Ovary (tissue), 9 donors: ENCODE data around the gene RNF224. TPM values are rescaled to one million over a fixed set of nuclear protein-coding genes. Genes with fewer than 3 reads are reported as not detected.

Experiments
- DNase-seq, 5 donors: peaks; one replicate each; pipeline ENCODE4 v3.0.0-alpha.2; 2019 to 2020
- H3K27ac ChIP-seq, 2 donors: fragments of 200-600 bp; one replicate each; pipeline versions ENCODE4 v1.5.1 to v1.8.0; 2019 to 2022
- H3K27me3 ChIP-seq: fragments of 200-600 bp; one replicate; pipeline ENCODE4 v1.8.0; 2022
- H3K36me3 ChIP-seq: fragments of 200-600 bp; sonication (generic); one replicate; pipeline ENCODE4 v1.5.1; 2019
- H3K4me1 ChIP-seq: one replicate; pipeline ENCODE4 v1.8.1; 2013; ENCODE audit warnings: mild to moderate bottlenecking, moderate library complexity; ENCODE audit not compliant: insufficient read depth
- H3K4me3 ChIP-seq: fragments of 200-600 bp; sonication (generic); one replicate; pipeline ENCODE4 v1.5.1; 2017
- H3K9me3 ChIP-seq, 2 donors: fragments of 200-600 bp in 1 of 2; sonication (generic) in 1 of 2; one replicate each; pipeline versions ENCODE4 v1.5.1 to v1.8.1; 2013 to 2019; ENCODE audit warnings: mild to moderate bottlenecking in 1 of 2, moderate library complexity in 1 of 2
- EP300 ChIP-seq: sonication (generic); formaldehyde crosslinking; IDR thresholded peaks from one replicate; pipeline ENCODE4 v1.6.1; 2017; ENCODE audit warnings: antibody characterized with exemption
- POLR2A ChIP-seq: fragments of 450-650 bp; IDR thresholded peaks from one replicate; pipeline ENCODE4 v1.6.1; 2017; ENCODE audit warnings: antibody characterized with exemption, mild to moderate bottlenecking, moderate library complexity
- WGBS, 3 donors: extraction: QIAGEN DNeasy Blood & Tissue Kit in 1 of 3; methylation state at CpG; one replicate each; pipeline versions ENCODE4 v1.1.5 to v1.1.7; 2013 to 2017; 5-methylcytosine and 5-hydroxymethylcytosine counted together
- intact Hi-C, 4 donors: fragments of 100-400 bp; cut with DNase I; formaldehyde crosslinking; loops; one replicate each; pipeline versions ENCODE4 v1.11.0 to v1.15.1; 2022 to 2023
- polyA plus RNA-seq, 2 donors: library from polyadenylated mRNA; stranded (reverse); fragments of 200-250 nt in 1 of 2; fragments of 350-450 nt in 1 of 2; fragmentation: Illumina TruSeq in 1 of 2; extraction: RNeasy Lipid Tissue Mini Kit (QIAGEN cat#74804) in 1 of 2; gene quantifications; one replicate each; pipeline ENCODE4 v1.2.3, GENCODE V29; 2013 to 2014
- total RNA-seq, 7 donors: library from RNA; depleted of rRNA in 2 of 7; stranded (reverse); fragments of >200 nt in 2 of 7; fragmentation: NEBNext Ultra II Directional in 3 of 7; extraction: Animal tissue kit (Norgen Biotek cat#: 25700) in 3 of 7; gene quantifications; one replicate each; pipeline versions ENCODE4 v1.1.0 to v1.2.4, GENCODE V29; 2016 to 2023
- TF ChIP-seq, protein P1 (sequence below), 3 donors: fragments of 450-650 bp in 2 of 3; fragments of 200-600 bp in 1 of 3; IDR thresholded peaks; one replicate each; pipeline versions ENCODE4 v1.5.1 to v1.8.0; 2016 to 2022; ENCODE audit warnings: antibody characterized with exemption in 3 of 3, mild to moderate bottlenecking in 1 of 3
- donor health status: DM: no; HTN: no; CAD: no; lungs with moderate emphysema.
- donor health status: DM: no; HTN: no; CAD: no.
- donor health status: Bipolar disorder and iron deficiency.
- donor health status: DM: yes; HTN: yes; CAD: no.
- donor health status: DM: no; HTN: no; CAD: no.
- donor health status: DM: yes; HTN: yes; CAD: no.

The RNF224 gene
- total and polyA plus RNA-seq, 9 donors: 0.92 TPM; not detected in 8

DNA sequence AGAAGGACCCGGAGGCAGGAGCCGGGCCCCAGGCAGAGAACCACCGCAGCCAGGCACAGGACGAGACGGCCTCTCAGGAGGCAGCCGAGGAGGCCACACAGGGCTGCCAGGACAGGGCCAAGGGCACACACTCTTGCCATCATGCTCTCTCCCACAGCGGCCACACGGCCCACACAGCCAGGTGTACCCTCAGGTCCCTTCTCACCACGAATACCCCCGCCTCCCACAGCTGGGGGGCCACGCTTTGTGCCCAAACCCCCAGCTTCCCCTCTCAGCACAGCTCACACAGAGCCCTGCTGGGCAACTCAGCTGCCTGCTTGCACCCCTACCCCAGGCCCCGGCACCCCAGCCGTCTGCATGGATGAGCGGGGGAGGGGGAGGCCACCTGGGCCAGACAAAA is 33.5 kb upstream of the RNF224 start:
- no peaks in the 10 kb centered on the region for H3K27me3 ChIP-seq
- no peak for DNase-seq
- H3K27ac ChIP-seq: no peak overlapping the region
- no peak overlapping the region for H3K4me3 ChIP-seq
- H3K9me3 ChIP-seq: no peaks in the 10 kb centered on the region
- TF ChIP-seq, protein P1, sequence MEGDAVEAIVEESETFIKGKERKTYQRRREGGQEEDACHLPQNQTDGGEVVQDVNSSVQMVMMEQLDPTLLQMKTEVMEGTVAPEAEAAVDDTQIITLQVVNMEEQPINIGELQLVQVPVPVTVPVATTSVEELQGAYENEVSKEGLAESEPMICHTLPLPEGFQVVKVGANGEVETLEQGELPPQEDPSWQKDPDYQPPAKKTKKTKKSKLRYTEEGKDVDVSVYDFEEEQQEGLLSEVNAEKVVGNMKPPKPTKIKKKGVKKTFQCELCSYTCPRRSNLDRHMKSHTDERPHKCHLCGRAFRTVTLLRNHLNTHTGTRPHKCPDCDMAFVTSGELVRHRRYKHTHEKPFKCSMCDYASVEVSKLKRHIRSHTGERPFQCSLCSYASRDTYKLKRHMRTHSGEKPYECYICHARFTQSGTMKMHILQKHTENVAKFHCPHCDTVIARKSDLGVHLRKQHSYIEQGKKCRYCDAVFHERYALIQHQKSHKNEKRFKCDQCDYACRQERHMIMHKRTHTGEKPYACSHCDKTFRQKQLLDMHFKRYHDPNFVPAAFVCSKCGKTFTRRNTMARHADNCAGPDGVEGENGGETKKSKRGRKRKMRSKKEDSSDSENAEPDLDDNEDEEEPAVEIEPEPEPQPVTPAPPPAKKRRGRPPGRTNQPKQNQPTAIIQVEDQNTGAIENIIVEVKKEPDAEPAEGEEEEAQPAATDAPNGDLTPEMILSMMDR (IDR thresholded peaks at IDR 0.05): no peak
- TF ChIP-seq EP300 (no peak), POLR2A (no peak)
- H3K4me1 ChIP-seq: peaks cover 9% of the 10 kb centered on the region
- H3K36me3 ChIP-seq: no peaks in the 10 kb centered on the region
- 78 to 83% (median 79%) methylated on average over 14 of the region's 14 CpGs for WGBS, 3 donors
- intact Hi-C loops: no loop called here

DNA sequence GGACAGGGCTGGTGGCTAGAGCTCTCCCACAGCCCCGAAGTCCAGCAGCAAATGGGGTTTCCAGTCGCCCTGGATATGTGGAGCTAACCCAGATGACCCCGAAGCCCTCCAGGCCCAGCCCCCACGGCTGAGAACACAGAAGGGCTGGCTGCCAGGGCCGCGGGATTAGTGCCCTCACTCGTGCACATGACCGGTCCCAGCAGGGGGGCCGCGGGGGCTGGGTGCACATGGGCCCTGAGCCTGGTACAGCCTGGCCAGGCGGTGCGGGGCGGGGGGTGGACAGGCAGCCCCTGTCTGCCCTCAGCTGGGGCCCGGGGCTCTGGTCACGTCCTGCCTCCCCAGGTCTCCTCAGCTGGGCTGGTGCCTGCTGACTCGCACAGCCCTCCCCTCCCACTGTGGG is 32.9 kb upstream of the RNF224 start:
- no peak for DNase-seq
- 65 to 67% (median 66%) methylated on average over 14 to 16 of the region's 16 CpGs for WGBS, 3 donors

DNA sequence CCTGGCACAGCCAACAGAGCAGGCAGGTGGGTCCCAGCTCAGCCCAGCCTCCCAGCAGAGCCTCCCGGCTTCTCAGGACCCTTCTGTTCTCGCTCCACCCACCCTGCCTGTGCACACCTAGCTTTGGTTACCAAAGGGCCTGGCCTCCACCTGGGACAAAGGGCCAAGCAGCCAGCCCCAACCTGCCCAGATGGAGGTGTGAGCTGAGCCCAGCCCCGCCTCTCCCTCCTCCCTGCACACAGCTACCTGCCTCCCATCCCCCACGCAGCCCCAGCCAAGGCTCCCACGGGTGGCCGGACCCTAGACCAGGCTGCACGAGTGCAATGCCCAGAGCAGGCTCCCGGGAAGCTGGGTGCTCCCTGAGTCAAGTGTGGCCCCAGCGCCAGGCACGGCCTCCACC is 32.4 kb upstream of the RNF224 start:
- TF ChIP-seq EP300 (no peak), POLR2A (no peak)
- TF ChIP-seq, protein P1 (IDR thresholded peaks at IDR 0.05): no peak
- Histone ChIP-seq H3K4me3 (no peak overlapping the region), H3K27ac (no peak overlapping the region), H3K9me3 (no peaks in the 10 kb centered on the region), H3K36me3 (no peaks in the 10 kb centered on the region), H3K27me3 (no peaks in the 10 kb centered on the region), H3K4me1 (peaks cover 11% of the 10 kb centered on the region)
- DNase-seq: no peak
- 77 to 81% (median 80%) methylated on average over 10 of the region's 10 CpGs for WGBS, 3 donors
- intact Hi-C loops: no loop called here

More for the DNA sequence above, 32.9 kb upstream of the RNF224 start:
- Histone ChIP-seq H3K27ac (no peak overlapping the region), H3K4me3 (no peak overlapping the region), H3K36me3 (no peaks in the 10 kb centered on the region), H3K9me3 (no peaks in the 10 kb centered on the region), H3K4me1 (peaks cover 13% of the 10 kb centered on the region), H3K27me3 (no peaks in the 10 kb centered on the region)
- TF ChIP-seq POLR2A: no peak
- intact Hi-C loops: no loop called here

DNA sequence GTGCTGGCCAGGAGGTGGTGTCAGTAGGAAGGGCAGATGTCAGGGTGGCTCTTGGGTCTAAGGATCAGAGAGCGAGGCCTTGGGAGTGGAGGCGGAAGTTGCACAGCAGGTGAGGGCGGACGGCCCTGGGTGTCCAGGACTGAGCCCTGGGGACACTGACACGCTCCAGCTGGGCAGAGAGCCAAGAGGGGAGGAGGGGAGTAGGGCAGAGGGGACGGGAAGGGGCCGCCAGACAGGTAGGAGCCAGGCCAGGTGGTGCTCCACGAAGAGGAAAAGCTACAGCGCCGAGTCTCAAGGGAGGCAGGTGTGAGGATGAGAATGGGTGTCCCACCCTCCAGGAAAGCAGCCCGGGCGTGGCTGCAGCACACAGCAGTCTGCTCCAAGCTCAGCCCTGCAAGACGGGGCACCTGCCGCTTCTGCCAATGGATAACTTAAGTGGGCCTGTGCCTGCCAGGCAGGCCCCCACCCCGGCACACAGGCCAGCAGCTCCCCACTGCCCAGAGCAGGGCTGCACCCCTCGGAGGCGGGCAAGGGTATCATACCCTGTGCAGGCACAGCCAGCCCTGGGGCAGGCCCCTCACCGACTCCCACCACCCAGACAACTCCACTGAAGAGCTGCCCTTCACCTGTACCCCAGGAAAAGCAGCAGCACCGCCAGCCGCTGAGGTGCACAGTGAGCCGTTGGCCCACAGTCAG is 31.6 kb upstream of the RNF224 start:
- no peak for DNase-seq
- Histone ChIP-seq H3K4me3 (no peak overlapping the region), H3K36me3 (no peaks in the 10 kb centered on the region), H3K27ac (no peak overlapping the region), H3K4me1 (peaks cover 9% of the 10 kb centered on the region), H3K9me3 (no peaks in the 10 kb centered on the region), H3K27me3 (no peaks in the 10 kb centered on the region)
- 83 to 87% (median 85%) methylated on average over 20 to 21 of the region's 21 CpGs for WGBS, 3 donors
- intact Hi-C loops: no loop called here
- no peak for TF ChIP-seq POLR2A
- no peak for TF ChIP-seq EP300
- TF ChIP-seq, protein P1 (IDR thresholded peaks at IDR 0.05): no peak

DNA sequence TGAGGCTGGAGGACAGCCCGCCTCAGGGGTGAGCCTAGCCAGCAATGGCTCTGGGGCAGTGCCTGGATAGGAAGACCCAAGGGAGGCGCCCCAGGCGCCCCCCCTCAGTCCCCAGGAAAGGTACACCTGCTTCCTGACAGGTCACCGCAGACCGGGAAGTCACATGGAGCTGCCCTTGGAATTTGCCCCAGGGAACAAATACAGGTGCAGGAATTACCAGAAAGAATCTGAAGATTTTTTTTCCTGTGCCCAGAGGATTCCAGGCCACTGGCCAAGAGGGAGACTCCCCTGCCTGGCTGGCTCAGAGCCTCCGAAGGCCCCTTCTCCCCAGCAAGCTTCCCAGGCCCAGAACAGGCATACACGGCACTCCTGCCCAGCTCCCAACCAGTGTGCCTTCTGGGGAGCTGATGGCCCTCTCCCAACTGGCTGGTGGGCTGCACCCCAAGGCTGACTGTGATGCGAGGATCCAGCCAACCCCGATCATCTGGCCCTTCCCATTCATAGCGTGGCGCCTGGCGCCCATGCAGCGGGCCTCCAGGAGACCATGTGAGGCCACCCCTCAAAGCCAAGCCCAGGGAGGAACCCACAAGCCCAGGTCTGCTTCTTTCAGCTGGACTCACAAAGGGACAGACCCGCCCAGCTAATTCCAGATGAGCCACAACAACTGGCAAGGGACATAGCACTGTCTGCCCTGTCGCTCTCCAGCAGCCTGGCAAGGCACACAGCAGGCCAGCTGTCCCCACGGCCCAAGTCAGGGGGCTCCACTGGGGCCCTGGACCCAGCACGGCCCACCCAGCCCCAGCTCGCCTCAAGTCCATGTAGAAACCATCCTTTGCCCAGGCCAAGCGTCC is 29.0 kb upstream of the RNF224 start:
- peaks cover 9% of the 10 kb centered on the region for H3K4me1 ChIP-seq
- no peaks in the 10 kb centered on the region for H3K27me3 ChIP-seq
- intact Hi-C loops: no loop called here
- DNase-seq: no peak
- no peaks in the 10 kb centered on the region for H3K9me3 ChIP-seq
- H3K27ac ChIP-seq: no peak overlapping the region
- H3K36me3 ChIP-seq: no peaks in the 10 kb centered on the region
- no peak overlapping the region for H3K4me3 ChIP-seq
- 73 to 82% (median 79%) methylated on average over 12 to 19 of the region's 19 CpGs for WGBS, 3 donors
- TF ChIP-seq, protein P1 (IDR thresholded peaks at IDR 0.05): no peak
- no peak for TF ChIP-seq EP300
- no peak for TF ChIP-seq POLR2A
